Omental fat pad (tissue), 4 donors: ENCODE data around the gene NCOA1. TPM values are rescaled to one million over a fixed set of nuclear protein-coding genes. Genes with fewer than 3 reads are reported as not detected.
"Not testable (repeated sequence)": the region's sequence is repeated elsewhere in the genome, so short reads cannot be mapped to it uniquely, and the experiment has no call there.

Experiments used
- ATAC-seq: fragments of 150-250 bp; one replicate; pipeline ENCODE4 v1.9.1; 2016; ENCODE audit warnings: mild to moderate bottlenecking, moderate library complexity; ENCODE audit not compliant: low FRiP score
- DNase-seq: peaks from one replicate; pipeline ENCODE4 v3.0.0-alpha.2; 2019; ENCODE audit warnings: low spot score
- total RNA-seq, 4 donors: library from RNA; depleted of rRNA; stranded (reverse); fragments of >200 nt; gene quantifications; one replicate each; pipeline ENCODE4 v1.1.0, GENCODE V29; 2016
- TF ChIP-seq, protein P1 (sequence below), 3 donors: fragments of 450-650 bp; IDR thresholded peaks; one replicate each; pipeline ENCODE4 v1.5.1; 2016 to 2017; ENCODE audit warnings: antibody characterized with exemption in 3 of 3, mild to moderate bottlenecking in 3 of 3, moderate library complexity in 2 of 3

Gene NCOA1
- total RNA-seq, 4 donors from 2014 or later: 46.8 to 80.1 (median 50.1) TPM

DNA sequence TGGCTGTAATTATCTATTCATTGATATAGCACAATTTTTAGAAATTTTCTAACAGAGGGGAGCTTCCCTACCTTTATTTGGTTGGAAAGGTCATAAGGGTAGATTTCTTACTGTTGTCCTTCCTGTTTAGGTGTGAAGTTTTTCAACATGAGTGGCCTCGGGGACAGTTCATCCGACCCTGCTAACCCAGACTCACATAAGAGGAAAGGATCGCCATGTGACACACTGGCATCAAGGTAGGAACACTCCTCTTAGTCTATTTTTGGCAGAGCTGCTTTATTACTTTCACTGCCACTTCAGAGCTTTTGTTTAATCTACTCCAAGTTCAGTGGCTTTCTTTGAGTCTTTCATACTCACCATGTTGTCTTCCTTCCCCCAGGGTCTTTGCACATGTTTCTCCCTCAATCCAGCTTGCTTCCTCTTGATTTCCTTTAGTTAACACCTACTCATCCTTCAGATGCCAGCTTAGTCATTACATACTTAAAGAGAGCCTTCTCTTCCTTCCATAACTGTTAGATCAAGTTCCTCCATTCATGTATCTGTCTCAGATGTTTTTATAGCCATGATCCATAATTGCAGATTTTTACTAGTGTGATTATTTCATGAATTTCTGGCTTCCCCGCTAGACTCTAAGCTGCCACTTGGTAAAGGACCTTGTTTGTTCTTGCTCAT lies 167.6 kb downstream of the NCOA1 start:
- DNase-seq (no peak), ATAC-seq (no peak)
- TF ChIP-seq, protein P1, sequence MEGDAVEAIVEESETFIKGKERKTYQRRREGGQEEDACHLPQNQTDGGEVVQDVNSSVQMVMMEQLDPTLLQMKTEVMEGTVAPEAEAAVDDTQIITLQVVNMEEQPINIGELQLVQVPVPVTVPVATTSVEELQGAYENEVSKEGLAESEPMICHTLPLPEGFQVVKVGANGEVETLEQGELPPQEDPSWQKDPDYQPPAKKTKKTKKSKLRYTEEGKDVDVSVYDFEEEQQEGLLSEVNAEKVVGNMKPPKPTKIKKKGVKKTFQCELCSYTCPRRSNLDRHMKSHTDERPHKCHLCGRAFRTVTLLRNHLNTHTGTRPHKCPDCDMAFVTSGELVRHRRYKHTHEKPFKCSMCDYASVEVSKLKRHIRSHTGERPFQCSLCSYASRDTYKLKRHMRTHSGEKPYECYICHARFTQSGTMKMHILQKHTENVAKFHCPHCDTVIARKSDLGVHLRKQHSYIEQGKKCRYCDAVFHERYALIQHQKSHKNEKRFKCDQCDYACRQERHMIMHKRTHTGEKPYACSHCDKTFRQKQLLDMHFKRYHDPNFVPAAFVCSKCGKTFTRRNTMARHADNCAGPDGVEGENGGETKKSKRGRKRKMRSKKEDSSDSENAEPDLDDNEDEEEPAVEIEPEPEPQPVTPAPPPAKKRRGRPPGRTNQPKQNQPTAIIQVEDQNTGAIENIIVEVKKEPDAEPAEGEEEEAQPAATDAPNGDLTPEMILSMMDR (IDR thresholded peaks at IDR 0.05): no peak

DNA sequence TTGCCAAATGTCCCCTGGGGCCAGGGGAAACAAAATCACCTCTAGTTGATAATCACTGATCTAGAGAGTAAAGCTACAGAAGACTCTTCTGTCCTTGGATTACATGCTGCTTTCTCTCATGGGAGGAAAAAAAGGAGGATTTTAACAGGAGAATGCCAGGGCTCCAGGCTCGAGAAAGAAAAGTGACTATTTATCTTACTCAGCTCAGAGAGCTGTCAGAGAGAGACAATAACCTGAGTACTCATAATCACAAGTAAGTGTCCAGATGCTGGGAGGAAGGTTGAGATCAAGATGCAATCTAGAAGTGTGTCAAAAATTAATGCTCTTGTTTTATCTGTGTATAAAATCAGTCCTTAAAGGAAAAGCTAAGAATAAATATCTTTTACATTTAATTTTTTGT lies 168.8 kb downstream of the NCOA1 start:
- no peak for DNase-seq
- ATAC-seq: no peak
- TF ChIP-seq, protein P1 (IDR thresholded peaks at IDR 0.05): no peak

DNA sequence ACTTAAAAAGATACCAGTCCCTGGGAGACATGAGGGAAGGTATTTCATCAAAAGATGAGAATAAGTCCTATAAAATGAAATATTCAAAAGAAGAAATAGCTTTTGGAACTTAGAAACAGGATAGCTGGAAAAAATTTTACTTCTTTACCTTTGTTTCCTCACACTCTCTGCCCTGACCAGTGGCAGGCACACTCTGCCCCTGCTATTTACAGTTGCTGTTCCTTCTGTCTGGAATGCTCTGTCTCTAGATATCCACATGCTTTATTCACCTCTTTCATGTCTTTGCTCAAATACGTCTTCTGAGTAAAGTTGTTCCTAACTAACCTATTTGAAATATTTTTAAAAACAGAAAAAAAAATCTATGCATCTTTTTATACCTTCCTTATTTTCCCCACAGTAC lies 176.5 kb downstream of the NCOA1 start:
- DNase-seq: no peak
- no peak for ATAC-seq

DNA sequence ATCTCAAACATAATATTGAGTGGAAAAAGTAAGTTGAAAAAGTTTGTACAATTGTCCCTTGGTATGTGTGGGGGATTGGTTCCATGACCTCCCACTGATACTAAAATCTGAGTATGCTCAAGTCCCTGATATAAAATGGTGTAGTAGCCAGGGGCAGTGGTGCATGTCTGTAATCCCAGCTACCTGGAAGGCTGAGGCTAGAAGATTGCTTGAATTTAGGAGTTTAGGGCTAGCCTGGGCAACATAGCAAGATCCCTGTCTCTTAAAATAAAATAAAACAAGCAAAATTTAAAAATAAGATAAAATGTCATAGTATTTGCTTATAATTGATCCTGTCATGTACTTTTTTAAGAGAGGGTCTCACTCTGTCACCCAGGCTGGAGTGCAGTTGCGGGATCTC lies 180.2 kb downstream of the NCOA1 start:
- TF ChIP-seq, protein P1 (IDR thresholded peaks at IDR 0.05): no peak
- DNase-seq (no peak), ATAC-seq (no peak)

More for the DNA sequence above, 176.5 kb downstream of the NCOA1 start:
- TF ChIP-seq, protein P1 (IDR thresholded peaks at IDR 0.05): no peak

DNA sequence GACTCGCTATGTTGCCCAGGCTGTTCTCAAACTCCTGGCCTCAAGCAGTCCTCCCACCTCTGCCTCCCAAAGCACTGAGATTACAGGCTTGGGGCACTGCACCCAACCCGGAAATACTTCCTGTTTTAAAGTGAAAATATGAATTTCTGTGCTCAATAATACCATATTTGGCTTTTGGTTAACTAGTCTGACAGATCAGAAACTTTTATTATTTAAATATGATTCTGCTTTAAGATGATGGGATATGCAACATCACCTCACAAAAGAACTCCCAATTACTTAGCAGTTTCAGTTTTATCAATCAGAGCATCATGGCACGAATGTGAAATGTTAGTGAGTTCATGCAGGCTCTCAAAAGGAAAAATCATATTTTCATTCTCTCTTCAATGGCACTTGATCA lies 181.5 kb downstream of the NCOA1 start:
- TF ChIP-seq, protein P1 (IDR thresholded peaks at IDR 0.05): no peak
- DNase-seq (no peak), ATAC-seq (no peak)

DNA sequence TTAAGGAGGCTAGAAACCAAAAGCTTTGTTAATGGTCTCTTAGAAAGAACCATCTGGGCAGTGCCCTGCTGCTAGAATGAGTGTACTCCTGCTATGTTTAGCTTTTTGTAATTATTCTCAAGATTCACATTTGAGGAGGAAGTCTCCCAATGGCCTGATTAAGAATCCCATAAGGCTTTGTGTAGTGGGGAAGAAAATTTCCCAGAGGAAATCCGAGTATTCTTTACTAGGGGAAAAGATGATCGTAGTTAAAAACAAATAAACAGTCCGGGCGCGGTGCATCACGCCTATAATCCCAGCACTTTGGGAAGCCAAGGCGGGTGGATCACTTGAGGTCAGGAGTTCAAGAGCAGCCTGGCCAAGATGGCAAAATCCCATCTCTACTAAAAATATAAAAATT lies 184.3 kb downstream of the NCOA1 start:
- ATAC-seq: no peak
- TF ChIP-seq, protein P1 (IDR thresholded peaks at IDR 0.05): no peak

DNA sequence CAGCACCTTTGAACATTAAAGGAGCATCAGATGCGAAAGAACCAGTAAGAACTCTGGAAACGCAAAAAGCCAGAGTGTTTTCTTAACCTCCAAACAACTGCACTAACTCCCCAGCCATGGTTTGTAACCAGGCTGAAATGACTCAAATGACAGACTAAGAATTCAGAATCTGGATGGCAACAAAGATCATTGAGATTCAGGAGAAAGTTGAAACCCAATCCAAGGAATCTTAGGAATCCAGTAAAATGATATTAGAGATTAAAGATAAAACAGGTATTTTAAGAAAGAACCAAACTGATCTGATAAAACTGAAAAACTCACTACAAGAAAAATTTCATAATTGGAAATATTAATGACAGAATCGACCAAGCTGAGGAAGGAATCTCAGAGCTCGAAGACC lies 185.4 kb downstream of the NCOA1 start:
- ATAC-seq (no peak), DNase-seq (no peak)
- TF ChIP-seq, protein P1 (IDR thresholded peaks at IDR 0.05): no peak

More for the DNA sequence above, 184.3 kb downstream of the NCOA1 start:
- DNase-seq: no peak

DNA sequence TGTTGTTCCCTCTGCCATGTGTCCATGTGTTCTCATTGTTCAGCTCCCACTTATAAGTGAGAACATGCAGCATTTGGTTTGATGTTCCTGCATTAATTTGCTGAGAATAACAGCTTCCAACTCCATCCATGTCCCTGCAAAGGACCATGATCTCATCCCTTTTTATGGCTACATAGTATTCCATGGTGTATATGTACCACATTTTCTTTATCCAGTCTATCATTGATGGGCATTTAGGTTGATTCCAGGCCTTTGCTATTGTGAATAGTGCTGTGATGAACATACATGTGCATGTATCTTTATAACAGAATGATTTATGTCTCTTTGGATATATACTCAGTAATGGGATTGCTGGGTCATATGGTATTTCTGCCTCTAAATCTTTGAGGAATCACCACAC lies 187.0 kb downstream of the NCOA1 start:
- not testable (repeated sequence) for DNase-seq, ATAC-seq
